CD4-positive, alpha-beta T cell treated with Interleukin-4 for 1 hour (primary cell): ENCODE results near the gene FBN3.

Experiments
- DNase-seq, 2 donors: peaks; one replicate each; pipeline ENCODE4 v3.0.0-alpha.2; 2020 to 2022

Gene FBN3

DNA sequence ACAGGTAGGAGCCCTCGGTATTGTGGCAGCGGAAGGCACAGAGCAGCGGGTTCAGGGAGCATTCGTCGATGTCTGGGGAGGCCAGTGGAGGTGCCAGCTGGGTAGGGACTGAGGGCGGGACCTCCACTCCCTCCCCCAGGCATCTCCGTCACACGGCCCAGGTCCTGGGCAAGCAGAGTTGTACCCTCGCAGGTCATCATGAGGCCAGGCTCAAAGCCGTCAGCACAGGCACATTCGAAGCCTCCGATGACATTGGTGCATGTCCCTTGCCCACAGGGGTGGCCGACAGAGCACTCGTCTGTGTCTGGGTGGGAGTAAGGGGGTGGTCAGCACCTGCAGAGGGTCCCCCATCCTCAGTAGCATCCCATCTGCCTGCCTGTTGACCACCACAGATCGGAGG lies 61.5 kb downstream of the FBN3 start:
- no peak for DNase-seq

DNA sequence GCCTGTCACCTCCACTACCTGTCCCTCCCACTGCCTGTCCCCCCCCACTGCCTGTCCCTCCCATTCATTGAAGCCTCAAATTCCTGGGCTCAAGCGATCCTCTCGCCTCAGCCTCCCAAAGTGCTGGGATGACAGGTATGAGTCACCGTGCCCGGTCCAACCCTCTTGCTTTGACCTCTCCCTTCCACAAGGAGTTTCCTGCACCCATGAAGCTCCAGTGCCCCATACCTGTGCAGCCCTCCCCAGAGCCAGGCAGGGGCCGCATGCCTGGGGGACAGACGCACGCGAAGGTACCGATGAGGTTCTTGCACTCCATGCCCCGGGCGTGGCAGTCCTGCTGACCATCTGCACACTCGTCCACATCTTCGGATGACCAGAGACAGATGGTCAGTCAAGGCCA lies 62.5 kb downstream of the FBN3 start:
- no peak for DNase-seq

- no peak for DNase-seq
These were observed 63.6 kb downstream of the FBN3 start for GRCh38 chr19:8085598-8086408.

- no peak for DNase-seq
These were observed 65.2 kb downstream of the FBN3 start for GRCh38 chr19:8084152-8084551.

GRCh38 chr19:8083141-8083540 lies 66.3 kb downstream of the FBN3 start:
- DNase-seq, result no peak

- no peak for DNase-seq
These were observed 67.5 kb downstream of the FBN3 start for GRCh38 chr19:8081569-8082550.

DNA sequence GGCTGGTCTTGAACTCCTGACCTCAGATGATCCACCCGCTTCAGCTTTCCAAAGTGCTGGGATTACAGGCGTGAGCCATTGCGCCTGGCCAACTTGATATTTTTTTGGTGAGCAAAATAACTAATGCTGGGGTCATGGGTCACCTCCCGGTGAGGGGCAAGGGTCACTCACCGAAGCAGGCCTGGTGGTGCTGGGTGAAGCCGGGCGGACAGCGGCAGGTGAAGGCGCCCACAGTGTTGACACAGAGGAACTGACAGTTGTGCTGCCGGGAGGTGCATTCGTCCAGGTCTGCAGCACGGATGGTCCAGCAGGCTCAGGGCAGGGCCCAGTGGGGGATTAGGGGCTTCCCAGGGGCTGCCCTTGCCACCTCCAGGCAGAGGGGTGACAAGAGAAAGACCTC lies 68.6 kb downstream of the FBN3 start:
- DNase-seq, result no peak

GRCh38 chr19:8079988-8080387 lies 69.4 kb downstream of the FBN3 start:
- no peak for DNase-seq

GRCh38 chr19:8075158-8076074 lies 74.0 kb downstream of the FBN3 start:
- DNase-seq, result no peak

DNA sequence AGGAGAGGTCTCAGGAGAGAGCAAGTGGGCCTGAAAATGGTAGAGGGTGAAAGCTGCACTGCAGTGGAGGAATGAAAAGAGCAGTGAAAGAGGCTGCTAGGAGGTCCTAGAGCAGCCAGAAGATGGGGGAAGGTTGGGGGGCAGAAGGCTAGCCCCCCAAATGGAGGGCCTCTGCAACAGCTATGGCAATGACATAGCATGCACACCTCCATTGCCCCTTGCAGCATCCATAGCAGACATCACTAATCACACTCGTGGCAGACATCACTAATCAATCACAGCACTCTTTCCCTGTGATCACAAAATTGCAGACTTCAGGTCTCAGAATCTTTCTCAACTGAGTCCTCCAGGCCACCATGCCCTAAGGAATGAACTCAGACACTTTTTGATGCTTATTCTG lies 74.9 kb downstream of the FBN3 start:
- no peak for DNase-seq

GRCh38 chr19:8071912-8072311 lies 77.5 kb downstream of the FBN3 start:
- no peak for DNase-seq

GRCh38 chr19:8069096-8069973 lies 80.1 kb downstream of the FBN3 start:
- no peak for DNase-seq

- no peak for DNase-seq
These were observed 83.5 kb downstream of the FBN3 start for GRCh38 chr19:8065875-8066261.

DNA sequence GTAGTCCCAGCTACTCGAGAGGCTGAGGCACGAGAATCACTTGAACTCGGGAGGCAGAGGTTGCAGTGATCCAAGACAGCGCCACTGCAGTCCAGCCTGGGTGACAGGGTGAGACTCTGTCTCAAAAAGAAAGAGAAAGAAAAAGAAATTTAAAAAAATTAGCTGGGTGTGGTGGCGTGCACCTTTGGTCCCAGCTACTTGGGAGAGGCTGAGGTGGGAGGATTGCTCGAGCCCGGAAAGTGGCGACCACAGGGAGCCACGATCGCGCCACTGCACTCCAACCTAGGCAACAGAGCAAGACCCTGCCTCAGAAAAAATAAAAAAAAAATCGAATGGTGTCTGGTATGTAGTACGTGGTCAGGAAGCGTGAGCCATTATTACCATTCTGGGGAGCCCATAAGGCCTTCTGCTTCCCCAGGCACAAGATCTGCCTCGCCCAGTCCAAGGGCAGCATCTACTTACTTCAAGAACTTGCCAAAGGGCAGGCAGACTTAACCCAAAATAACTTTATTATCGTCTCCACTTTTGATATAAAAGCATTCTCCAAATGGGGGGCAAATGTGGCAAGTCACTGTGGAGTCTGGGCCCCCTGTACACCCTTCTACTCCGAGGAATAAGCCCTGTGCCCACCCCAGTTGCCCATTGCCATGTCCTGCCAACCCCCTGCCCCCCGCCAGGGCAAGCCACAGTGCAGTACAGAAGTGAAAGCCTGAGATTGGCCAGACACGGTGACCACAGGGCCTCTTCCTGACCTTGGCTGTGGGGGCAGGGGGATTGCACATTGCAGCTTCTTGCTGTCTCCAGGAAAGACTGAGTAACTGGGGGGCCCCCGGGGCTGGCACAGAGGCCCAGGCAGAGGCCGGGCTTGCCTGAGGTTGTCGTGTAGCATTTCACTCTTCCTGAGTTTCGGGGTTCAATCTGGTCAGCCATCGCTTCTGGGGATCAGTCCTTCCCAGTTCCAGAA lies 84.2 kb downstream of the FBN3 start:
- no peak for DNase-seq

GRCh38 chr19:8057545-8058270 lies 91.7 kb downstream of the FBN3 start:
- no peak for DNase-seq

DNA sequence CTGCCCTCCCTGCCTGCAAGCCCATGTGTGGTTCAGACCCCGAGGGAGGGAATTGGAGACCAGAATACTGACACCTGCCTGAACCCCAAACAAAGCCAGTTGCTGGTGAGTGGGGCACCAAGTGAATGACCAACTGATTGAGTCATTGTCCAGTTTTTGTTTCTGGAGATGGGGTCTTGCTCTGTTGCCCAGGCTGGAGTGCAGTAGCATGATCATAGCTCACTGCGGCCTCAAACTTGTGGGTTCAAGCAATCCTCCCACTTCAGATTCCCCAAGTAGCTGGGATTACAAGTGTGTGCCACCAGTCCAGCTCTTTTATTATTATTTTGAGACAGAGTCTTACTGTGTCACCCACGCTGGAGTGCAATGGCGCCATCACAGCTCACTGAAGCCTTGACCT lies 92.9 kb downstream of the FBN3 start:
- DNase-seq, result no peak

- DNase-seq, result no peak
These were observed 95.2 kb downstream of the FBN3 start for GRCh38 chr19:8054169-8054568.

GRCh38 chr19:8052464-8052859 lies 96.9 kb downstream of the FBN3 start, which contains the start of gene CCL25:
TSS of gene CCL25 (plus strand) at chr19:8052760. CDS start at chr19:8053050, 290 bp downstream.
- DNase-seq, result no peak

GRCh38 chr19:8050274-8051096 lies 98.9 kb downstream of the FBN3 start:
- DNase-seq, result peak; percentile 89 to 96
